ENCODE results near the gene ADRB2. TPM values are rescaled to one million over a fixed set of nuclear protein-coding genes. Genes with fewer than 3 reads are reported as not detected.

Gene ADRB2
- total RNA-seq, 1 experiment from 2014 or later: 0.25 TPM

- no peaks in the 10 kb centered on the region for H3K79me2 ChIP-seq (ENCODE audit: insufficient read depth, low read length)
- H3K9me3 ChIP-seq (ENCODE audit: control insufficient read depth in 1 of 2, insufficient read depth in 1 of 2, low read depth in 1 of 2, low read length in 2 of 2): no peaks in the 10 kb centered on the region
- no TSS peak for BruUV-seq (replicated peaks)
- H3K9ac ChIP-seq (ENCODE audit: low read length): no peak overlapping the region
- ChIA-PET CTCF (no interaction called here), RAD21 (ENCODE audit: low non-redundant PET in 1 of 2, low total read pairs in 2 of 2, uncharacterized antibody in 2 of 2, unreplicated experiment in 2 of 2) (no interaction called here), POLR2A (no interaction called here)
- H3K27me3 ChIP-seq (ENCODE audit: insufficient read depth, low read length): 0 out of 2 replicates have a peak, but pooled peaks cover 4% of the 10 kb centered on the region
- DNase-seq (ENCODE audit: low read depth, low spot score) (no peak), ATAC-seq (no peak)
- intact Hi-C loops (cut with micrococcal nuclease): no loop called here
- no peak overlapping the region for H2AFZ ChIP-seq (ENCODE audit: low read depth, low read length, poor library complexity, severe bottlenecking)
- no peaks in the 10 kb centered on the region for H4K20me1 ChIP-seq (ENCODE audit: insufficient read depth)
- no peaks in the 10 kb centered on the region for H3K4me1 ChIP-seq (ENCODE audit: control insufficient read depth in 1 of 2, insufficient read depth in 2 of 2, low read length in 2 of 2)
- H3K36me3 ChIP-seq (ENCODE audit: control insufficient read depth in 1 of 2, insufficient read depth in 2 of 2, low read length in 2 of 2): no peaks in the 10 kb centered on the region
- no peak overlapping the region for H3K4me2 ChIP-seq (ENCODE audit: low read length)
- H3K27ac ChIP-seq (ENCODE audit: low read depth, low read length): no peak overlapping the region
- no peaks in the 10 kb centered on the region for H3K9me2 ChIP-seq (ENCODE audit: insufficient read depth)
- no peak overlapping the region for H3K4me3 ChIP-seq (replicated peaks in 1 of 2; ENCODE audit: low read depth in 1 of 2, low read length in 2 of 2)
- TF ChIP-seq SRF (IDR thresholded peaks at IDR 0.05; ENCODE audit: low read depth) (no peak), SIN3A (IDR thresholded peaks at IDR 0.05; ENCODE audit: low read depth) (no peak), YY1 (IDR thresholded peaks at IDR 0.05; ENCODE audit: extremely low read depth, insufficient replicate concordance, low read depth, low read length) (no peak), EZH2 (IDR thresholded peaks at IDR 0.05) (no peak), RAD21 (IDR thresholded peaks at IDR 0.05; ENCODE audit: low read depth) (no peak), MAX (IDR thresholded peaks at IDR 0.05) (no peak), CEBPB (IDR thresholded peaks at IDR 0.05; ENCODE audit: low read depth) (no peak), ATF3 (IDR thresholded peaks at IDR 0.05) (no peak)
Measured at GRCh38 chr5:148856009-148856367, 29.6 kb downstream of the ADRB2 start.

DNA sequence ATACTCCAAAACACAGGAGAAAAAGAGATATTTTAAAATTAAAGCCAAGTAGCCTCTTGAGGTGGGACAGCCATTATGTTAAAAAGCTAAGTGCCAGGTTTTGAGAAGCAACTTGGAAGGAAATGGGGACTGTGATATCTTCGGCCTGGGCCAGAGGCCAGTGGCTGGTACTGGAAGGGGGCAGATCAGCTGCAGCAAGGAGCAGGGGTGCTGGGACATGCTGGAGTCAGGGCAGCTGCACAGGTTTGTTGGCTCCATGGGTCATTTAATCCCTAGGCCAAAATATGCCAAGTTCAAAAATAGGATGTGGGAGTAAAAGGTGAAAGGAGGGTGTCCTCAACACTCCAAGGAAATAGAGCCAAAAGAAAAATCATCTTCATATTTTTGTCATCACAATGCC is 30.0 kb downstream of the ADRB2 start:
- Histone ChIP-seq H3K27ac (ENCODE audit: low read depth, low read length) (no peak overlapping the region), H3K9ac (ENCODE audit: low read length) (no peak overlapping the region), H3K9me3 (ENCODE audit: control insufficient read depth in 1 of 2, insufficient read depth in 1 of 2, low read depth in 1 of 2, low read length in 2 of 2) (no peaks in the 10 kb centered on the region), H3K36me3 (ENCODE audit: control insufficient read depth in 1 of 2, insufficient read depth in 2 of 2, low read length in 2 of 2) (no peaks in the 10 kb centered on the region), H3K4me3 (replicated peaks in 1 of 2; ENCODE audit: low read depth in 1 of 2, low read length in 2 of 2) (no peak overlapping the region), H3K9me2 (ENCODE audit: insufficient read depth) (no peaks in the 10 kb centered on the region), H4K20me1 (ENCODE audit: insufficient read depth) (no peaks in the 10 kb centered on the region), H3K79me2 (ENCODE audit: insufficient read depth, low read length) (no peaks in the 10 kb centered on the region), H3K4me2 (ENCODE audit: low read length) (no peak overlapping the region), H2AFZ (ENCODE audit: low read depth, low read length, poor library complexity, severe bottlenecking) (no peak overlapping the region), H3K27me3 (ENCODE audit: insufficient read depth, low read length) (0 out of 2 replicates have a peak, but pooled peaks cover 4% of the 10 kb centered on the region), H3K4me1 (ENCODE audit: control insufficient read depth in 1 of 2, insufficient read depth in 2 of 2, low read length in 2 of 2) (no peaks in the 10 kb centered on the region)
- intact Hi-C loops (cut with micrococcal nuclease): no loop called here
- BruUV-seq (replicated peaks): no TSS peak
- ChIA-PET POLR2A (no interaction called here), CTCF (no interaction called here), RAD21 (ENCODE audit: low non-redundant PET in 1 of 2, low total read pairs in 2 of 2, uncharacterized antibody in 2 of 2, unreplicated experiment in 2 of 2) (no interaction called here)
- TF ChIP-seq FOSL1 (IDR thresholded peaks at IDR 0.05; ENCODE audit: low read depth) (no peak), EZH2 (IDR thresholded peaks at IDR 0.05) (no peak), CBX3 (IDR thresholded peaks at IDR 0.05; ENCODE audit: low read depth) (no peak), MAX (IDR thresholded peaks at IDR 0.05) (no peak), SP1 (IDR thresholded peaks at IDR 0.05; ENCODE audit: low read depth) (no peak), REST (IDR thresholded peaks at IDR 0.05; ENCODE audit: low read depth) (no peak), TCF7L2 (IDR thresholded peaks at IDR 0.05; ENCODE audit: borderline replicate concordance, extremely low read depth, insufficient read depth, insufficient read length) (no peak), SRF (IDR thresholded peaks at IDR 0.05; ENCODE audit: low read depth) (no peak)
- DNase-seq (ENCODE audit: low read depth, low spot score): no peak
- ATAC-seq: no peak

All from HCT116 (cell line).